Skeletal muscle tissue (tissue), 4 donors: ENCODE data around the gene ABCG4. TPM values are rescaled to one million over a fixed set of nuclear protein-coding genes. Genes with fewer than 3 reads are reported as not detected.

ENCODE experiments used
- H3K27ac ChIP-seq: one replicate; pipeline ENCODE4 v1.7.0; 2013; ENCODE audit warnings: mild to moderate bottlenecking, low read depth, low read length, inconsistent platforms
- H3K27me3 ChIP-seq, 3 donors: one replicate each; pipeline ENCODE4 v1.7.0; 2013; ENCODE audit warnings: low read length in 3 of 3; ENCODE audit not compliant: control insufficient read depth in 3 of 3, insufficient read depth in 3 of 3
- H3K36me3 ChIP-seq, 3 donors: one replicate each; pipeline ENCODE4 v1.7.0; 2013; ENCODE audit warnings: low read length in 3 of 3; ENCODE audit not compliant: control insufficient read depth in 3 of 3, insufficient read depth in 3 of 3
- H3K4me1 ChIP-seq, 3 donors: one replicate each; pipeline ENCODE4 v1.7.0; 2013; ENCODE audit warnings: low read length in 3 of 3, mild to moderate bottlenecking in 3 of 3; ENCODE audit not compliant: control insufficient read depth in 3 of 3, insufficient read depth in 3 of 3
- H3K4me3 ChIP-seq, 3 donors: one replicate each; pipeline ENCODE4 v1.7.0; 2013; ENCODE audit warnings: low read length in 3 of 3
- H3K9ac ChIP-seq, 3 donors: one replicate each; pipeline ENCODE4 v1.7.0; 2013; ENCODE audit warnings: low read length in 3 of 3, mild to moderate bottlenecking in 3 of 3, moderate library complexity in 2 of 3, low read depth in 1 of 3
- H3K9me3 ChIP-seq, 3 donors: one replicate each; pipeline ENCODE4 v1.7.0; 2013; ENCODE audit warnings: low read length in 3 of 3; ENCODE audit not compliant: control insufficient read depth in 3 of 3
- total RNA-seq: library from RNA; depleted of rRNA; stranded (reverse); fragments of >200 nt; gene quantifications from one replicate; pipeline ENCODE4 v1.2.3, GENCODE V29; 2014
- donor health status: Osteomylitis.

ABCG4 gene
- total RNA-seq, 1 donor from 2014 or later, result under 0.01 TPM

- Histone ChIP-seq H3K9ac (no peak overlapping the region), H3K9me3 (no peaks in the 10 kb centered on the region), H3K4me3 (no peak overlapping the region), H3K36me3 (no peaks in the 10 kb centered on the region), H3K4me1 (peaks cover 4 to 18% (median 6%) of the 10 kb centered on the region in 3 donors), H3K27me3 (no peaks in the 10 kb centered on the region), H3K27ac (no peak overlapping the region)
These were observed 61.2 kb downstream of the ABCG4 start for GRCh38 chr11:119210050-119210449.

Other genes starting within 250 kb of the ABCG4 start
- 24.0 TPM for gene BCL9L, start 223.1 kb upstream of the ABCG4 start, total RNA-seq
- gene UPK2, start 192.8 kb upstream of the ABCG4 start, total RNA-seq, result not detected
- gene FOXR1, start 177.3 kb upstream of the ABCG4 start, total RNA-seq, result not detected
- 8.4 TPM for gene CENATAC, start 150.9 kb upstream of the ABCG4 start, total RNA-seq
- gene RPS25, start 130.7 kb upstream of the ABCG4 start, total RNA-seq, result 1,590 TPM
- 39.1 TPM for gene TRAPPC4, start 130.3 kb upstream of the ABCG4 start, total RNA-seq
- gene SLC37A4, start 118.2 kb upstream of the ABCG4 start, total RNA-seq, result 6.8 TPM
- gene HYOU1, start 91.8 kb upstream of the ABCG4 start, total RNA-seq, result 23.0 TPM
- gene VPS11, start 81.2 kb upstream of the ABCG4 start, total RNA-seq, result 21.4 TPM
- gene HMBS, start 64.2 kb upstream of the ABCG4 start, total RNA-seq, result 6.8 TPM
- gene DPAGT1, start 47.2 kb upstream of the ABCG4 start, total RNA-seq, result 8.4 TPM
- gene C2CD2L, start 41.7 kb upstream of the ABCG4 start, total RNA-seq, result 2.1 TPM
- gene HINFP, start 27.5 kb upstream of the ABCG4 start, total RNA-seq, result 18.3 TPM
- 17.2 TPM for gene NLRX1, start 19.7 kb downstream of the ABCG4 start, total RNA-seq
- gene NHERF4, start 36.4 kb downstream of the ABCG4 start, total RNA-seq, result under 0.01 TPM
- gene CBL, start 57.3 kb downstream of the ABCG4 start, total RNA-seq, result 9.9 TPM
- 120 TPM for gene MCAM, start 168.1 kb downstream of the ABCG4 start, total RNA-seq
- 2.1 TPM for gene RNF26, start 185.5 kb downstream of the ABCG4 start, total RNA-seq
- gene C1QTNF5, start 191.8 kb downstream of the ABCG4 start, total RNA-seq, result 17.2 TPM
- not detected for gene MFRP, start 197.7 kb downstream of the ABCG4 start, total RNA-seq
- 8.9 TPM for gene USP2, start 232.6 kb downstream of the ABCG4 start, total RNA-seq